HFFc6 (cell line): ENCODE data around the gene WSCD1. TPM values are rescaled to one million over a fixed set of nuclear protein-coding genes. Genes with fewer than 3 reads are reported as not detected.

Experiments
- DNase-seq: peaks from one replicate; pipeline ENCODE4 v3.0.0-alpha.2; 2018
- H3K27ac Mint-ChIP-seq: 2 replicates; pipeline ENCODE4 v1.8.0; 2020; ENCODE audit warnings: mild to moderate bottlenecking, mixed read lengths
- H3K27me3 Mint-ChIP-seq: 2 replicates; pipeline ENCODE4 v1.8.0; 2021; ENCODE audit warnings: mild to moderate bottlenecking, moderate library complexity, mixed read lengths; ENCODE audit not compliant: insufficient read depth
- H3K36me3 Mint-ChIP-seq: 2 replicates; pipeline ENCODE4 v1.8.0; 2021; ENCODE audit warnings: low read depth, mixed read lengths
- H3K4me1 Mint-ChIP-seq: 2 replicates; pipeline ENCODE4 v1.8.0; 2020; ENCODE audit warnings: low read depth, mixed read lengths
- H3K4me3 Mint-ChIP-seq: 2 replicates; pipeline ENCODE4 v1.8.0; 2020; ENCODE audit warnings: mild to moderate bottlenecking, moderate library complexity, mixed read lengths
- H3K9me3 Mint-ChIP-seq: 2 replicates; pipeline ENCODE4 v1.8.0; 2020; ENCODE audit warnings: mild to moderate bottlenecking, mixed read lengths
- CTCF ChIP-seq: fragments of 200-600 bp; sonication (generic); IDR thresholded peaks from 2 replicates; pipeline ENCODE4 v1.5.0; 2021; ENCODE audit warnings: antibody characterized with exemption, mild to moderate bottlenecking
- total RNA-seq, 6 experiments: library from RNA; stranded (reverse); fragmentation: NEBNext Ultra II Directional; extraction: Animal tissue kit (Norgen Biotek cat#: 25700); gene quantifications; 2 replicates in 1 of 6; 3 replicates in 5 of 6; pipeline ENCODE4 v1.2.3, GENCODE V29; 2021

WSCD1 gene
- total RNA-seq, 6 experiments from 2014 or later, result not detected

DNA sequence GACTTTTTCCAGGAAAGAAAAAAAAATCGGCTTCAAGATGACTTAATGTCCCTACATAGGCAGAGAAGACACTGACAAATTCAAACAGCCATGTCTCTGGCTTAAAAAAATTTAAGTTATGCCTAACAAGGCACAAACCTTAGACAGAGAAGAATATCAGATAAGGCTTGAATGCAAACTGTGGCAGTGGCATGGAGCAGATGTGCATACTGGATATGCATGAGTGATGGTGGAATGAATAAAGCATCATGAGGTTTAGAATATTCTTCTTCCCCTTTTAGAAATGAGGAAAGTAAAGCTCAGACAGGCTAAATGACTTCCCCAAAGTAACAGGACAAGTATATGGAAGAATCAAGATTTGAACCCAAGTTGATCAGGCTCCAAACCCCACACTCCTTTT is 23.2 kb upstream of the WSCD1 start:
- Mint-ChIP-seq H3K9me3 (no peaks in the 10 kb centered on the region), H3K27ac (no peak overlapping the region), H3K36me3 (no peaks in the 10 kb centered on the region), H3K27me3 (peaks cover 9% of the 10 kb centered on the region), H3K4me1 (peaks cover 9% of the 10 kb centered on the region; the same call in 1 of the 2 replicates), H3K4me3 (no peak overlapping the region)
- TF ChIP-seq CTCF, result no peak
- no peak for DNase-seq

DNA sequence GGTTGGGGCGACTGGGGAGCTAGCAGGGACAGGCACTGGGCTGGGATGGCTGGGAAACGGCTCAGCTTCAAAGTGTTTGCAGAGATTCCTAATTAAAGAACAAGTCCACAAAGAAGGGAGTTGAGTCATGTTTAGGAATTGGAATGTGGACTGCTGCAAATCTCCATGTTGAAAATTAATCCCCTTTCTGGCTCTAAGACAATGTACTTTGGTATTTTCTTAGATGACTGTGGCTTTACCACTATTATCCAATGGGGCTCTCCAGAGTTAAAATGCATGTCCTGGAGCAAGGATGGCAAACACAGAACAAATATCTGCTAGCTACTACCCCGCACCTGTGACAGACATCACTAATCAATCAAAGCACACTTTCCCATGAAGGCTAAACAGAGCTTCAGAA is 22.2 kb upstream of the WSCD1 start:
- Mint-ChIP-seq H3K9me3 (no peaks in the 10 kb centered on the region), H3K4me3 (no peak overlapping the region), H3K36me3 (no peaks in the 10 kb centered on the region), H3K27me3 (peaks cover 9% of the 10 kb centered on the region), H3K27ac (no peak overlapping the region), H3K4me1 (peaks cover 9% of the 10 kb centered on the region; the same call in 1 of the 2 replicates)
- peak; percentile 37 for DNase-seq
- TF ChIP-seq CTCF, result no peak

DNA sequence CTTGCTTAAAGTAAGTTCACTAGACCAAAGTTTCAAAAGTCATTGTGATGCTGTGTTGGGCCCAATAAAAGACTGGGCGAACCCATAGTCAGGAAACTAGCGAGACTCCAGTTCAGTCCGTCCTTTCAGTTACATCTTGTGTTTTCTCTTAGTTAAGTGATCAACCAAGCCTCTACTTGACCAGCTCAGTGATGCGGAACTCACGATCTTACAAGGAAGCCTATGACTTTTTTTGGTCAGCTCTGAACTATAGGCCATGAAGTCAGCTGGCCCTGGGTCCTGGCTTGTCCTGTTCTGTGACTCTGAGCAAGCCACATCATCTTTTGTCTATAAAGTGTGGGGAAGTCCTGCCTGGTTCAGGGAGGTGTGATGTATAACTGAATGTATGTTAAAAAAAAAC is 21.7 kb upstream of the WSCD1 start:
- no peak for DNase-seq
- no peaks in the 10 kb centered on the region for H3K9me3 Mint-ChIP-seq
- TF ChIP-seq CTCF, result no peak
- H3K27ac Mint-ChIP-seq, result no peak overlapping the region
- peaks cover 9% of the 10 kb centered on the region; the same call in 1 of the 2 replicates for H3K4me1 Mint-ChIP-seq
- H3K36me3 Mint-ChIP-seq, result no peaks in the 10 kb centered on the region
- H3K27me3 Mint-ChIP-seq, result peaks cover 9% of the 10 kb centered on the region
- H3K4me3 Mint-ChIP-seq, result no peak overlapping the region

DNA sequence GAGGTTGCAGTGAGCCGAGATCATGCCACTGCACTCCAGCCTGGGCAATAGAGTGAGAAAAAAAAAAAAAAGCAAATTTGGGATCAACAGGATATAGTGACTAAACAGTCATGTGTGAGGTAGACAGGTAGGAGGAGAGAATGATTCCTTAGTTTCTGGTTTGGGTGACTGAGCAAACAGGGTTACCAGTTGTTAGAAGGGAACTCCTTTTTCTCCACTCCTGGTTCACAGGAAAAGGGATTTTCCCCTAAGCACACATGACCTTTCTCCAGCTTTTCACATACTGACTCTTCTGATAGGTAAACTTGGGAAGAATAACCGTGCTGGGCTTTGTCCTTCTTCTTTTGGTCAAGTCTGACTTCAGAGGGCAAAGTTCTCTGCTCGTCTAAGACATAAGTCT is 17.3 kb upstream of the WSCD1 start:
- Mint-ChIP-seq H3K4me3 (no peak overlapping the region), H3K27me3 (peaks cover 13% of the 10 kb centered on the region), H3K9me3 (no peaks in the 10 kb centered on the region), H3K27ac (no peak overlapping the region), H3K4me1 (peaks cover 4% of the 10 kb centered on the region; the same call in 1 of the 2 replicates), H3K36me3 (no peaks in the 10 kb centered on the region)
- no peak for DNase-seq
- no peak for TF ChIP-seq CTCF

DNA sequence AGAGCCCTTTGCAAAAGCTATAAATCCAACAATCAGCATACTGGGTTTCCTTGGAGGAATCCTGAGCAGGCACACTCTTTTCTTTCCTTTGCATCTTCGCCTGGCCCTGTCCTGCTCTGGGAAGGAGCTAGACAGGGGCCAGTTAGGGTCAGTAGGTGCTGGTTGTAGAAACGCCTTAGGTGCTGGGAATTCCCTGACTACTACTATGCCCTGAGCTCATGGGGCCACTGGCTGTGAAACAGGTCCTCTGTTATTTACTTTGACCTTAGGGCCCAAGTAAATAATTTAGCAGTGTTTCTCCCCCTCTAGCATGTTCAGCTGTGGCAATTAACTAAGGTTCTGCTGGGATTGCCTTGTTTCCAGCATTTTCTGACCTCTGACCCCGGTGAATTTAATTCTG is 15.8 kb upstream of the WSCD1 start:
- Mint-ChIP-seq H3K9me3 (no peaks in the 10 kb centered on the region), H3K4me1 (no peaks in the 10 kb centered on the region), H3K27ac (no peak overlapping the region), H3K27me3 (peaks cover 13% of the 10 kb centered on the region), H3K36me3 (no peaks in the 10 kb centered on the region), H3K4me3 (no peak overlapping the region)
- TF ChIP-seq CTCF, result no peak
- DNase-seq, result no peak

GRCh38 chr17:6056104-6056503 is 14.1 kb upstream of the WSCD1 start:
- Mint-ChIP-seq H3K27me3 (peaks cover 19% of the 10 kb centered on the region), H3K9me3 (peaks cover 7% of the 10 kb centered on the region; the same call in 1 of the 2 replicates), H3K36me3 (no peaks in the 10 kb centered on the region), H3K27ac (no peak overlapping the region), H3K4me3 (no peak overlapping the region), H3K4me1 (peaks cover 2% of the 10 kb centered on the region)
- TF ChIP-seq CTCF, result no peak
- DNase-seq, result no peak
